Measurements from ENCODE around the gene TBX6. TPM values are rescaled to one million over a fixed set of nuclear protein-coding genes. Genes with fewer than 3 reads are reported as not detected.

The TBX6 gene
- total RNA-seq, 1 experiment from 2014 or later, result 1.6 TPM

- Histone ChIP-seq H2BK20ac (ENCODE audit: low read depth, low read length, poor library complexity, severe bottlenecking) (no peak overlapping the region), H2AFZ (ENCODE audit: low read length) (no peak overlapping the region), H3K9ac (ENCODE audit: extremely low read depth, insufficient read length, low read length) (no peak overlapping the region), H3K23ac (ENCODE audit: insufficient read length, low read depth, low read length) (no peak overlapping the region), H2AK5ac (ENCODE audit: insufficient read length, low read length) (no peak overlapping the region), H4K5ac (ENCODE audit: insufficient read length, low read depth, low read length) (no peak overlapping the region), H3K79me1 (ENCODE audit: insufficient read depth, low read depth, low read length, poor library complexity, severe bottlenecking) (no peaks in the 10 kb centered on the region), H2BK5ac (ENCODE audit: insufficient read length, low read length) (no peak overlapping the region), H3K23me2 (ENCODE audit: insufficient read length, low read depth, low read length, poor library complexity, severe bottlenecking) (no peaks in the 10 kb centered on the region), H4K20me1 (ENCODE audit: control insufficient read depth, insufficient read depth, insufficient read length) (no peaks in the 10 kb centered on the region), H4K91ac (ENCODE audit: insufficient read length, low read depth, low read length) (no peak overlapping the region), H3K9me3 (ENCODE audit: control insufficient read depth, low read depth, low read length) (no peaks in the 10 kb centered on the region), H3K14ac (ENCODE audit: insufficient read depth, low read length) (no peak overlapping the region), H3K4me1 (ENCODE audit: insufficient read depth, low read length) (no peaks in the 10 kb centered on the region), H2BK12ac (ENCODE audit: insufficient read length, low read depth, low read length) (no peak overlapping the region), H3K4me2 (ENCODE audit: insufficient read depth, insufficient read length, low read length) (no peak overlapping the region), H3K18ac (ENCODE audit: insufficient read length, low read depth, low read length) (no peak overlapping the region), H2BK120ac (ENCODE audit: low read depth, low read length, poor library complexity, severe bottlenecking) (no peak overlapping the region), H3T11ph (ENCODE audit: low read length) (no peak overlapping the region), H3K56ac (ENCODE audit: insufficient read length, low read depth, low read length) (no peak overlapping the region), H2BK15ac (ENCODE audit: low read depth, low read length) (no peak overlapping the region), H3K27me3 (ENCODE audit: insufficient read depth, low read length) (no peaks in the 10 kb centered on the region; the same call in 1 of the 2 replicates), H4K8ac (replicated peaks; ENCODE audit: insufficient read length, low read depth, low read length) (no peak overlapping the region), H3K4ac (ENCODE audit: low read depth, low read length) (no peak overlapping the region), H3K79me2 (ENCODE audit: insufficient read depth, low read length) (no peaks in the 10 kb centered on the region), H3K27ac (ENCODE audit: insufficient read length, low read depth, low read length) (no peak overlapping the region)
- WGBS (ENCODE audit: extremely low coverage, insufficient read length, low lambda C conversion rate), result no CpG with 5 or more reads among the region's 16 CpGs
- Mint-ChIP-seq H3K4me1 (peaks cover 3 to 7% of the 10 kb centered on the region in 2 experiments), H3K36me3 (ENCODE audit: insufficient read depth in 1 of 3, low read depth in 3 of 3) (peaks cover 0 to 30% (median 16%) of the 10 kb centered on the region in 3 experiments; a peak in 6 of 7 replicates), H3K27ac (no peak overlapping the region), H3K27me3 (ENCODE audit: low read depth) (no peaks in the 10 kb centered on the region), H3K4me3 (no peak overlapping the region; a peak in 1 of 5 replicates), H3K9me3 (no peaks in the 10 kb centered on the region)
- no peak for DNase-seq
- TF ChIP-seq CTCF (conservative IDR thresholded peaks at IDR 0.05), result no peak
Observed at GRCh38 chr16:30116291-30117207, 24.8 kb upstream of the TBX6 start.

Measured in H9 (cell line).